Fibroblast of skin of abdomen (primary cell): ENCODE results near the gene CCDC149.
A peak's percentile ranks its signal among the peaks of the same experiment; 100 is the strongest.
"Not testable (repeated sequence)": the region's sequence is repeated elsewhere in the genome, so short reads cannot be mapped to it uniquely, and the experiment has no call there.

Experiments used
- DNase-seq: peaks from one replicate; pipeline ENCODE4 v3.0.0-alpha.2; 2013

CCDC149 gene

DNA sequence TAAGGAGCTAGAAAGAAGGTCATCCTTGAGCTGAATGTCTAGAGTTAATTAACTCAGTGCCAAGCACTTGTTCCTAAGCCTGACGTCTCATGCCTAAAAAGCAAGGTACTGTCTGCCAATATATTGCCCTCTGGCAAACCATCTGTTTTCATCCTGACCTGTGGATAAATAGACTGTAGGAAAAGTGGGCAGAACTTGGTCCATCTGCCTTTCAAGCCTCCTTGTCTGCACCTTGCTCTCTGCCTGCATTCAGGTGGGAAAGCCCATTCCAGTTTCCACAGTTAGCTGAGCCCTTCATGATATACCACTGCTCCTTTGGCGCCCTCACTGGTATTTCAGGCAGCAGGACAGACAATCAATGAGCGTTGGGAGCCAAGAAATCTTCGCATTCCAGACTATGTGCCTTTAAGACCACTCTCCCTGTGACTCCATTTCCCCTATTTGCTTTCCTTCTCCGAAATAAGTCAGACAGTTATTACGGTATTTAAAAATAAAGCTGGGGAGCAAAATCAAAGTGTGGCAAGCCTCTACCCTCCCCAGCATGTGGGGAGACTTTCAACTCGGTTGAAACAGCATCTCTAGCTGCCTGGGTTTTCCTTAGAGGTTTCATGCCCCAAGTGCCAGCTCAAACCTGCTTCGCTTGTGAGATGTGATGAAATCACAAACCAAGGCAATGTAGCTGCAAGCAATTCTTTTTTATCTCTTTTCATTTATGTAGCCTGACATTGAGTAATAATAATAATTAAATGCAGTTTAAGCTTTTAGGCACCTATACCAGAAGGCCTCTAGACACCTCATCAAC lies 2.5 kb upstream of the CCDC149 start:
- DNase-seq = no peak

DNA sequence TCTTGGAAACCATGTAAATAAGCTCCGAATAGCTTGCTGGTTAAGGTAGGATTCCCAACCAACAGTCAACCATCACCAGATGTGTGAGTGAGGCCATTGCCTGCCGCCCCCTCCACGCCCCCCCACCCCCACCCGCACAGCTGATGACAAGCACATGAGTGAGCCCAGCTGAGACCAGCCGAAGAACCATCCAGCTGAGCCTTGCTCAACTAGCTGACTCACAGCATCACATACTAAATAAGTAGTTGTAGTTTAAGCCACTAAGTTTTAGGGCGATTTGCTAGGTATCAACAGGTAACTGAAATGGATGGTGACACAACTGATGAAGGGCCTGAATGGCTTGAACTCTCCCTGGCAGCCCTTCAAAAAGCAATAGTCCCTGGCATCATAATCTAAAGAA lies 1.6 kb upstream of the CCDC149 start:
- DNase-seq = no peak

DNA sequence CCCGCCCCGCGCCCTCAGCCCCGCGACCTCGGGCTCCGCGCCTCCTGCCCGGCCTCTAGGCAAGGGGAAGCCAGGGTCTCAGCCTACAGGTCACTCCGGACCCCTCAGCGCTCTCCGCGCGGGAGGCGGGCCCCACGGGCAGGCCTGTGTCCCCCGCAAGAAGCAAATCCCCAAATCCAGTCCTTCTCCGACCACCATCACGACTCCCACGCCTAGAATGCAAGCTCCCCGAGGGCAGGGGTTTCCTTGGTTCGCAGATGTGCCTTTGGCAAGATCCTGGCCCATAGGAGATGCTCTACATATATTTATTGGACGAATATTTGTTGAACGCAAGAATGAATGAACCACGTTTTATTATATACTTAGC lies 260 bp upstream of the CCDC149 start:
- no peak for DNase-seq

DNA sequence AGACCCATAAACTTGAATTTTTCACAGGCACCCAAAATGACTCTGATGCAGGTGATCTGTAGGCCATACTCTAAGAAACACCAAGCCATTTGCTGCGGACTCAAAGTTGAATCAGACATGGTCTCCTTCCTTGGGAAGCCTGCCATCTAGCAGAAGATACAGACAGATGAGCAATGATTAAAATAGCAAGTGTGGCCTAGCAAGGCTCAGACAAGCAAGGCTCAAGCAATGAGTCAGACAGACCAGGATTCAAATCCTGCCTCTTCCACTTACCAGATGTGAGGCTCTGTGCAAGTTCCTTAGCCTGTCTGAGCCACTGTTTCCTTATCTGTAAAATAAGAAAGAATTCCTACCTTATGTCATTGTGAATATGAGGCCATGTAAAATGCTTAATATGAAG lies 2.3 kb downstream of the CCDC149 start:
- peak; percentile 74 for DNase-seq

DNA sequence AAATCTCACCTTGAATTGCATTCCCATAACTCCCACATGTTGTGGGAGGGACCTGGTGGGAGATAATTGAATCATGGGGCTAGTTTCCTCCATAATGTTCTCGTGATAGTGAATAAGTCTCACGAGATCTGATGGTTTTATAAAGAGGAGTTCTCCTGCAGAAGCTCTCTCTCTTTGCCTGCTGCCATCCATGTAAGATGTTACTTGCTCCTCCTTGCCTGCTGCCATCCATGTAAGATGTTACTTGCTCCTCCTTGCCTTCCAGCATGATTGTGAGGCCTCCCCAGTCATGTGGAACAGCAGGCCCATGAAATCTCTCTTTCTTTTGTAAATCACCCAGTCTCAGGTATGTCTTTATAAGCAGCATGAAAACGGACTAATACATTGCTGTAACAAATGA lies 3.2 kb downstream of the CCDC149 start:
- not testable (repeated sequence) for DNase-seq

DNA sequence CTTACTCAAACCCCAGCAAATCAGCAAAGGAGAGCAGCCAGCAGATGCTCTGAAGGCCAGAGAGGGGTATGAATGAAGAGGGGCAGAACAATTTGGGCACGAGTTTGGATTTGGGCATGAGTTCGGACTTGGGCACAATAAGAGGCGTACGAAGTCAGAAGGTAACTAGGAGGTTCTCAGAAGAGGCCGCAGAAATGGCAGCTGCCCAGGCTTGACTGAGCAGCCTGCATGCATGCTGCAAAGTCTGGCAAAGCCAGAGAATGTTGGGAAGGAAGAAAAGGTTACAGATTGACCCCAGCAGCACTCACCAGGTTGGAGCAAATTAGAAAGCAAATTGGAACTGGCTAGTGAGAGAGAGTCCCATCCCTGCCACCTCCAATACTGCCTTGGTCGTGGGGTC lies 15.2 kb downstream of the CCDC149 start:
- no peak for DNase-seq

DNA sequence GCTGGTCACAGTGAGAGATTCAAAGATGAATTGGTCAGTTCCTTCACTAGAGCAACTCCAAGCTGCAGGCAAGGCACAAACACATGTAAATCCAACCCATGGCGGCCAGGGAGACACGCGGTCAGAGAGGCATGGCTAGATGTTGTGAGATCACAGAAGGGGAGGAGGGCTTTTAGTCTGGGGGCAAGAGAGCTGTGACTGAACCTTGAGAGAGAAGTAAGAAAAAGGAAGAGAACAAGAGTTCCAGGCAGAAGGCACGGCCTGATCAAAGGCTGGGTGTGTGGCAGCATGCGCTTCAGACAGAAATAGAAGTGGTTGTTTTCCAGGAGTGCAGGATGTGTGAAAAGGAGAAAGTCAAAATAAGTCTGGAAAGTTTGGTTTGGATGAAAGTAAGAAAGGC lies 15.9 kb downstream of the CCDC149 start:
- DNase-seq = no peak

DNA sequence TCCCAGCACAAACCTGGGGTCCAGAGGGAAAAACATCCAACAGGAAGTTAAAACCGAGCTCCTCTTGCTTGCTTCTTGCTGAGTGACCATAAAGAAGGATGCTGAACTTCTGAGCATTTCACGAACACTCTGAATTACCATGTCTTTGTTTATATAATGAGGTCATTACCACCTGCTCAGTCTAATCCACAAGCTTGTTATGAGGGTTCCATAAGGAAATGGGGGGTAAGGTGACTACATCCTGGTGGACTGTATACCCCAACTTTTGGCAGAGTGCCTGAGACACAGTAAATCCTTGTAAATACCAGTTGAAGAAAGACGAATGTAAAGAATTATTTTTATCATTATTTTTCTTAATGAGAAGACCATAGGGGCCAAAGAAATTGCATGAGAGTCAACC lies 16.8 kb downstream of the CCDC149 start:
- DNase-seq = no peak

DNA sequence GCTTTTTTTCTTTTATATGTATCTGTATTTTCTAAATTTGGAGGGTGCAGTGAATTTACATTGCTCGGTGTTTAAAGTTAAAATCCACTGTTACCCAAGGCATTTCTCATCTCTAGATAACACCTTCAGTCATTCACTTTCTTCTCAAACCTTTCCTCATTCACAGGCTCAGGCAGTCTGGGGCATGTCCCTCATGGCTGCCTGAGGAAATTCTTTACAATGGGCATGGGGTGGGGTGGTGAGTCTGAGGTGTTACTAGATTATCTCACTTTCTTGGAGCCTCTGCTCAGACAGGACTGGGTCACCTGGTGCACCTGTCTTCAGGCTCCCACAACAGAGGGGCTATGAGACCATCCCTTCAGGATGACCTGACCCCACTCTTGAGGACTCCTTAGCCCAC lies 17.4 kb downstream of the CCDC149 start:
- DNase-seq = no peak

DNA sequence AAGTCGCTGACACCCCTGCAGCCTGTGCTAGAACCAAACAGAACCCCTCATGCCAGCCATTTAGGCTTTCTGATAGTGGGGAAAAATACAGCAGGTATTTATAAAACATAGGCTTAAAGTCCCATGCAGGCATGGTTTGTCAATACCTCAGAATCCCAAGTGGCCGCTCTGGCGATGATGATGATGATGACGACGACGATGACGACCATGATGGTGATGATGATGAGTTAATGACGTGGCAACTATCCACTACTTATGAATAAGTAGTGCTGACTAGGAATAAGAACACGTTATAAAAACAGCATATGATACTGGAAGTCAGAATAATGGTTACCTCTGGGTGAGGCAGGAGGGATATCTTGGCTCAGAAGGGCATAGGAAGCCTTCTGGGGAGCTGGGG lies 18.0 kb downstream of the CCDC149 start:
- no peak for DNase-seq

DNA sequence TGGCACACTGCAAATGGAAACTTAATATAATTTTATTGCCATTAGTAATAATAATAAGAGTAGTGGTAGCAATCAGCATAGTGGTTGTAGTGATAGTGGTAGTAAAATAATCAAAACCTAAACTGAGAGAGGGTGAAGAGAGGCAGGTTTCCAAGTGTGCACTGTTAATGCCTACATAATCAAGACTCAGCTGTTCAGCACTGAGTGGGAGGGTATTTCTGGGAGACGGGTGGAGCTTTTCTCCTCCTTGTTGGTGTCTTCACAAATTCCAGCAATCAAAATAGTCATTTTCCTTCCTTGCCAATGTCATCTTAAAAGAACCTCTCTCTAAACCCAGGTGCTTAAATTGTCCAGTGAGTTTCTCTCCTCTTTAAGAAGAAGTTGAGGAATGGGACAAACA lies 18.6 kb downstream of the CCDC149 start:
- no peak for DNase-seq

DNA sequence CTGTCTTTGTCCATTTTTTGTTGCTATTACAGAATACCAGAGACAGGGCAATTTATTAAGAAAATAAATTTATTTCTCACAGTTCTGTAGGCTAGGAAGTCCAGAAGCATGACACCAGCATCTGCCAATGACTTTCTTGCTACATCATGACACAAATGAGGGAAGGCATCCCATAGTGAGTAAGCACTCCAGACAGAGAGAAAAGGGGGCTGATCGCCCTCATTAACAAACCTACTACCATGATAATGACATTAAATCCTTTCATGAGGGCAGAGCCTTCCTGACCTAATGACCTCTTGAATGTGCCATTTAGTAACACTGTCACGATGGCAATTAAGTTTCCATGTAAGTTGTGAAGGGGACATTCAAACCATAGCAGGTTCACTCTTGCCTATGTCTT lies 20.1 kb downstream of the CCDC149 start:
- no peak for DNase-seq

DNA sequence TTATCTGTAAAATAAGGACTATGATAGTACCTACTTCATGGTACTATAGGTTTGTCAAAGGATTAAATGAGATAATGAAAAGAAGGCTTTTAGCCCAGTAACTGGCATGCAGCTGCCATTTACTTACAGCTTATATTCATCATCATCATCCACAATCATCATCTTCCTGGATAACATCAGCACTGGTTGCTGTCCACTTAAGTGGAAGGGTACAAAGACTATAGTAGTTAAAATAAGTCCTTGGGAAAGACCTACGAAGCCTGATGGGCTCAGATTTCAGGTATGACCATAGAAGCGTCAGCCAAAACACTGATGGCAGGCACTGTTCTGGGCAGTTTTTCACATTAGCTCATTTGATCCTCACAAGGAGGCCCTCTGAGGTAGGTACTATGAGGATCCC lies 20.6 kb downstream of the CCDC149 start:
- DNase-seq = no peak

DNA sequence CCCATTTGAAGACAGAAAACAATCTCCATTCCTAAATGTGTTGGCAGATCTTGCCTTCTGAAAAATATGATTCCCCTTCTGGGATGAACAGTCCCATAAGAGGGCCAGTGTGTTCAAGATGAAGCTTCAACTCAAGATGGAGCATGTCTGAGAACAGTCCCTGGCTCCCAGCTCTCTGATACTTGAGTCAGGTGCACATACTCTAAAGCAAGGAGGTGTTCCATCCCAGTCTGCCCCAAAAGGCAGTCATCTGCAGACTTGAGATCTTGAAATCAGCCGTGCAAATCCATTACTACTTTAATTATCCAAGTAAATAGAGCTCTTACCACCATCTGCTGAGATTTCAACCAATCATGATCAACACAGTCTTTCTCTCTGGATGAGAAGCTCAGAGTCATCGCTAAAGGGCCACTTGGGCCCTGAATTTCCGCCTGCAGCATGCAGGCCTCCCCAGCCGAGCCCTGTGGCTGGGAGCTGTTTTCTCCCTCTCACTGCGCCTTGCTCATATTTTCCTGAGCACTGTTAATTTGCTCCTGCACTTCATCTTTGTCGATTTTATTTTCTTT lies 22.2 kb downstream of the CCDC149 start:
- DNase-seq = no peak

DNA sequence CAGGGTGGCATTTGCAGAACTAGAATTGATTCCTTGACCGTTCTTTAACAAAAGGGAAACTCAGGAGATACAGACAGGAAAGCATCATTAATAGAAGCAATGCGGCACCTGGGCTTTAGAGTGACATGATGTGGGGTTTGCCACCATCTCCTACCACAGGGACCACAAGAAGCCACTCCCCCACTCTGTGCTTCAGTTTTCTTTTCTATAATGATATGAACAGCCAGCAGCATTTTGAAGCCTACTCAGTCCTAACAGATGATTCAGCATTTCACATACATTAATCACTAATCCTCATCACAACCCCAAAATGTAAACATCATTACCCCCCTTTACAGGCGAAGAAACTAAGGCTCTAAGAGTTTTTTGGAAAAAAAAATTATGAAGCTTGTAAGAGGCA lies 22.9 kb downstream of the CCDC149 start:
- DNase-seq = peak; percentile 54

DNA sequence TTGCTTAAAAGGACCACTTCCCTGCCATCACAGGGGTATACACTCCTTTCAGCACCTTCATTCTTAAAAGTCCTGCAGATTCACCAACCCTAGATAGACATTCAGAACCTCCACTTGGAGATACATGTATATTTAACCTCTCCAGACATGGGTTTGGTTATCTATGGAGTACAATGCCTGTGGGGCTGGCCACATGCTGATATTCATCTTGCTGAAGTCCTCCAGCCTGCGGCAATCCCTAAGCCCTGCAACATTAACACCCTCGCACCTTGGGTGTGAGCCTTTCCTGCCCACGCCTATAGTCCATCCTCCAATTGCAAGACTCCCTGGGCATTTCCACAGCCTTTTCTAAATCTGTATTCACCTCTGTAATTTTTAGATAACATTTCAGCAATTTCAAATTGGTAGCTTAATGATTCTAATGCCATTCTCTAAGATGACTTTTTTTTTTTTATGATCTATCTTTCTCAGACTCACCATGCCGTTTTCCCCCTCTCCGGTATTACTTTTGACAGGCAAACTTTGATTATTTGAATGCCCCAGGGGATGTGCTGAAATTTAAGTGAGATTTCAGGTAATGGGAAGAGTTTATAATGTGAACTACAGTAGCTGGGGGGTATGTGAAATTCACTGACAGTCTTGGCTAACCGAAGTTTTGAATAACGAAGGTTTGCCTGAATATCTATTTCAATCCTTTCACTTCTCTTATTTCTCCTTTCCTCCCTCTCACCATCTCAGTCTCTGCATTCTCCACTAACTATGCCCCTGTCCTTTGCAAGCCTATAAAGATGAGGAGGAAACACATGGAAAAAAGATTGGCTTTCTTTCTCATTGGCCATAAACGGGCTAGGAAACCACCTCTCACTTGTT lies 24.1 kb downstream of the CCDC149 start:
- no peak for DNase-seq

DNA sequence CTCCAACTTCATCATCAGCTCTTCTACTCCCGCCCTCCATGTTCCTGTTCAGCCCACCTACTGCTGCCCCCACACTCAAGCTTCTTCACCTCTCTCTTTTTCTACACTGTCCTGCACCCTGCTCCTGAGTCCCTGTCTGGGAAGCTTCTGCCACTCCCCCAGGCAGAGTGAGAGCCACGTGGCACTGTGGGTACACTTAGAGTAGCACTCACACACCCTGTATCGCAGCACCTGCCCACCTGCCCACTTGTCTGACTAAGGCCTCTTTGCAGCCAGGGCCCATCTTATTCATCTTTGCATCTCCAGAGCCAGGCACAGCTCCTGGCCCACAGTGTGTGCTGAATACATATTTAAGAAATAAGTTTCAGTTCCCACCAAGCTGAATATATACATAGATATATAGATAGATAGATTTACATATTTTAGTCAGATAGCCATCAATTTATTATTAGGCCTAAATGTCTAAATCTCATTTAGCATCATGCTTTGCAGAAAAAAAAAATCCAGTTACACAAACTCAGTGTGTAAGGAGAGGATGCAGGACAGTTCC lies 24.9 kb downstream of the CCDC149 start:
- no peak for DNase-seq

DNA sequence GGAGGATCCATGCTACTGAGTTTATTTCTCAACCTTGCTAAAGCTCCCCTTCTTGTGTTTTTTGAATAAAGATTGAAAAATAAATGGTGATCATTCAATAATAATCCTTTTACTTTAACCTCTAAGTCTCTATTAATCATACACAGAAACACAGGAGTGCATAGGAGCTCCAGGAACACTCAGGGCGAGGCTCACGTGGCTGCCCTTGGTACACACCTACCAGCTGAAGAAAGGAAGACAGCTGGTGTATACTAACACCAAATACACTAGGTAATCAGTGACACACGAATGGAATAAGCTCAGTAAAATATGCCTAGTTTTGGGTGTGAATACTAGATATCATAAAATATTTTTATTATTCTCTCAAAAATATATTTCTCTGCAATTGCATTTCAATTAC lies 26.2 kb downstream of the CCDC149 start:
- no peak for DNase-seq

DNA sequence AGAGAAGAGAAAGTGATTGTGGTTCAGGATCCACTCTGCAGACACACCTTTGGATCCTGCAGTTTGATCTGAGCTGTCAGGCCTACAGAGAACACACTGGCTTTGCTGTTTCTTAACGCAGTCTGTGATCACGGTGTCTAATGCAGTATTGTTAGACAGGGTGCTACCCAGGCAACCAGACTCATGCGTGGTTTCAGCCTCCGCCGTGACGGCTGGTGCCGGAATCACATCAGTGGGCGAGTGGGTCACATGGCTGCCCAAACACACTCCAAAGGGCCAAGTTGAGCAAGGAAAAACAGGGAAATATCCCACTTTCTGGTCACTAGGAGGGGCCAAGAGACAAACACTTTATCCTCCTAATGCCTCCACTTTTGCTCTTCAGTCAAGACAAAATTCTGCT lies 27.5 kb downstream of the CCDC149 start:
- no peak for DNase-seq

DNA sequence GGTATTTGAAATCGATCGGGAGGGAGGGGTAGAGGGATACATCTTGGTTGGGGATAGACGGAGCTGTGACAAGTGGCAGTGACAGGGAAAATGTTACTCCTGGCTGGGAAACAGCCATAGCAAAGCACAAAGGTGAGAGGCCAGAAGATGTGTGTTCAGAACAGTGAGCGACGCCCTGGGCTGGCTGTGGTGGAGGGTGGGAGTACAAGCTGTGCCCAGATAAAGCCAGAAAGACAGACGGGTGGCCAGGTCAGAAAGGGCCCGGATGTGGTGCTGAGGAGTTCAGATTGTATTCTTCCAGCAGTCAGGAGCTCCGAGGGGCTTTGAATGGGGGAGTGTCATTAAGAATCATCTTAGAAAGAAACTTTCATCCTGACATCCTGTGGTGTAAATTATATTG lies 27.9 kb downstream of the CCDC149 start:
- DNase-seq = no peak

DNA sequence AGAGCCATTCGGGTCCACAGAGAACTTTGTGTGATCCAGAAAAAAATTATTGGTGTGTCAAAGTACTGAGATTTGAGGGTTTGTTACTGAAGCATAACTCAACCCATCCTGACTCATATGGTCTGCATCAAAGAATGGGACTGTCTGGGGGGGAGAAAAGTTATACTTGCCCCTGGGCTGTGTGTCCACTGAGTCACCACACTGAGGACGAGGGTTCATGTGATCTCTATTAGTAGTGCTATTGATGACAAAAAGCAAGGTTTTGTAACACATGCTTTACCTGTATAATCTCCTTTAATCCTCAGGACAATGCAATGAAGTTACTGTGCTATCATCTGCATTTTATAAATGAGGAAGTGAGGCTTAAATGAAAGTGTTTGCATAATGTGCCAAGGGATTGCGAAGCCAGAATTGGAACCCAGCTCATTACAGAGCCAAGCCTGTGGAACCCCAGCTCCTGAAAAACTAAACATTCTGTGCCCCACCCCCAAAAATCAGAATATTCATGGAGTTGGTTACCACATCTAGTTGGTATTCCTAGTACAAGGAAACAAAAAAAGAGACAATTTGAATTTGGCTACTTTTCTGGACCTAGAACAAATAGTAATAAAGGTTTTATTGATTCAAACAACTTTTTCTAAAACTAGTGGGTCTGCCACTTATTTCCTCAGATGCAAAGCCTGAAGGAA lies 31.2 kb downstream of the CCDC149 start:
- DNase-seq = no peak

DNA sequence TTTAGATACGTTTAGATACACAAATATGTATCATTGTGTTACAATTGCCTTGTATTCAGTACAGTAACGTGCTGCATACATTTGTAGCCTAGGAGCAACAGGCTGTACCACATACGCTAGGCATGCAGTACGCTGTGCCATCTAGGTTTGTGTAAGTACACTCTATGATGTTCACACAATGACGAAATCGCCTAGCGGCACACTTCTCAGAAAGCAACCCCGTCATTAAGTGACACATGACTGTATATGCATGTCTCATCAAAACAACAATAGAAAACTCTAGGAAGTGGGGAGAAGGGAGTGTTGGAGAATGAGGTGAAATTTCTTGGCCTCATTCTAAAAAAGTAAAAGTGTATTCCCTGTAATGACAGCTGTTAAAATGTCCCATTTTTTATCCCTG lies 32.7 kb downstream of the CCDC149 start:
- DNase-seq = no peak

DNA sequence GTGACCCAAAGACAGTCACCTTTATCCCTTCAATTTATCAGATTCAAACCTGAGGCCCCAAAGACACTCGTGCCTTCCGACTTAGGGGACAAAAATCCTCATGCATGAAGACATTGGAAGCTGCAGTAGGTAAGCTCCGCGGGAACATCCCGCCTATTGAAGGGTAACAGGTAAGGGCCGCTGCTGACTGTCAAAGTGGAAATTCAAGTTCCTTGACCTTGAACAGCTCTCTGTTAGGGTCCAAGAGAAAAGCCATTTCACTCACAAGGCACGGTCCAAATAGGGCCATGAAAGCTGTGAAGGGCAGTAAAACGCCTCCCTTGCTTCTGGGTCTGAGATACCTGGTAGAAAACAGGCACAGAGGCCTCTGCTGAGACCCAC lies 34.2 kb downstream of the CCDC149 start:
- DNase-seq = no peak
